GM21528 (cell line): ENCODE measurements around the gene DIPK1A.
"Not testable (repeated sequence)": the region's sequence is repeated elsewhere in the genome, so short reads cannot be mapped to it uniquely, and the experiment has no call there.

Experiments
- ATAC-seq: cut with Tn5 transposase; IDR thresholded peaks from one replicate; pipeline ENCODE4 v1.9.1; 2021; ENCODE audit warnings: mild to moderate bottlenecking, moderate library complexity; ENCODE audit not compliant: unreplicated experiment, low FRiP score

DIPK1A gene

DNA sequence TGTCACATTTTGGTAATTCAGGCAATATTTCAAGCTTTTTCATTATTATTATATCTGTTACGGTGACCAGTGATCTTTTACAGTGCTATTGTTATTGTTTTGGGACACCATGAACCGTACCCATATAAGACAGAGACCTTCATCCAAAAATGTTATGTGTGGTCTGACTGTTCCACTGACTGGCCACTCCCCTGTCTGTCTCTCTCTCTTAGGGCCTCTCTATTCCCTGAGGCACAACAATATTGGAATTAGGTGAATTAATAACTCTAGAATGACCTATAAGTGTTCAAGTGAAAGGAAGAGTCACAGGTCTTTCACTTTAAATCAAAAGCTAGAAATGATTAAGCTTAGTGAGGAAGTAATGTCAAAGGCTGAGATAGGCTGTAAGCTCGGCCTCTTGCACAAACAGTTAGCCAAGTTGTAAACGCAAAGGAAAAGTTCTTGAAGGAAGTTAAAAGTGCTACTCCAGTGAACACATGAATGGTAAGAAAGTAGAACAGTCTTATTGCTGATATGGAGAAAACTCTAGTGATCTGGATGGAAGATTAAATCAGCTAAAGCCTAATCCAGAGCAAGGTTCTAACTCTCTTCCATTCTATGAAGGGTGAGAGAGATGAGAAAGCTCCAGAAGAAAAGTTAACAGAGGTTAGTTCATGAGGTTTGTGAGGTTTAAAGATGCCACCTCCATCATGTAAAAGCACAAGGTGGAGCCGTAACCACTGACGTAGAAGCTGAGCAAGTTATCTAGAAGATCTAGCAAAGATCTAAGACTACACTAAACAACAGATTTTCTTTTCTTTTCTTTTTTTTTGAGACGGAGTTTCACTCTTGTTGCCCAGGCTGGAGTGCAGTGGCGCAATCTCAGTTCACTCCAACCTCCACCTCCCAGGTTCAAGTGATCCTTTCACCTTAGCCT is 19.7 kb upstream of the DIPK1A start:
- ATAC-seq, result no peak

DNA sequence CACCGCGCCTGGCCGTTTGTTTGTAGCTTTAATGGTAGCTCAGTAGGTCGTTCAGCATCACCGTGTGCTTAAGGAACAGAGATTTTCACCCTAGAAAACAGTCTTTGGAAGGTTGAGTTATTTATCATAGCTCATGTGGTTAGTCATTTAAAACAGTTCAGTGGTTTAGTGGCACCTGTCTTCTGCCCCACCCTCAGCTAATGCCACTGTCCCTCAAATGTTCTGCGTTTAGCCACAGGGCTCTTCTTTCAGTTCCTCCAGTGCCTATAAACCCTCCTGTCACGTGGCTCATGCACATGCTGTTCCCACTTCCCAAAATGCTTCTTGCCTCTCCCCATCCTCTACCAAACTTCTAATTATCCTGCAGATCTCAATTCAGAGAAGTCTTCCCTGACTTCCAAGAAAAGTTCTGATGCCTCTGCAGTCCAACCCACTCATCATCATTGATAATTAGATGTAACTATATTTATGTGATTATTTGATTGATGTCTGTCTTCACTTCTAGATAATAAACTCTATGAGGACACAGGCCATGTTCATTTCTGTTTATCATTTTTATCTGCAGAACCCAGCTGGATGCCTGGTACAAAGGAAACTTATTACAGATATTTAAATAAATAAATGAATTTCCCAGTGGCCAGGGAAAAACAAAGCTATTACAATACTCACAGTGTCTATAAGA is 14.4 kb upstream of the DIPK1A start:
- peak; percentile 75 for ATAC-seq

DNA sequence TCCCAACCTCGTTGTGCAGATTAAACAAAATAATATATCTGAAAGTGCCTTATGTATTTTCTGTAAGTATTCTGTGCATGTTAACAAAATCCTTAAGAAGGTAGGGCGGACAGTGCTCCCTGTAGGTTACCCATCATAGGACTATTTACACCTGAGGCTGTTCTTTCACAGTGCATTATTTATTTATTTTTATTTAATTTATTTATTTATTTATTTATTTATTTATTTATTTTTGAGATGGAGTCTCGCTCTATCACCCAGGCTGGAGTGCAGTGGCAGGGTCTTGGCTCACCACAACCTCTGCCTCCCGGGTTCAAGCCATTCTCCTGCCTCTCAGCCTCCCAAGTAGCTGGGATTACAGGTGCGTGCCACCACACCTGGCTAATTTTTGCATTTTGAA is 12.8 kb upstream of the DIPK1A start:
- ATAC-seq, result not testable (repeated sequence)

DNA sequence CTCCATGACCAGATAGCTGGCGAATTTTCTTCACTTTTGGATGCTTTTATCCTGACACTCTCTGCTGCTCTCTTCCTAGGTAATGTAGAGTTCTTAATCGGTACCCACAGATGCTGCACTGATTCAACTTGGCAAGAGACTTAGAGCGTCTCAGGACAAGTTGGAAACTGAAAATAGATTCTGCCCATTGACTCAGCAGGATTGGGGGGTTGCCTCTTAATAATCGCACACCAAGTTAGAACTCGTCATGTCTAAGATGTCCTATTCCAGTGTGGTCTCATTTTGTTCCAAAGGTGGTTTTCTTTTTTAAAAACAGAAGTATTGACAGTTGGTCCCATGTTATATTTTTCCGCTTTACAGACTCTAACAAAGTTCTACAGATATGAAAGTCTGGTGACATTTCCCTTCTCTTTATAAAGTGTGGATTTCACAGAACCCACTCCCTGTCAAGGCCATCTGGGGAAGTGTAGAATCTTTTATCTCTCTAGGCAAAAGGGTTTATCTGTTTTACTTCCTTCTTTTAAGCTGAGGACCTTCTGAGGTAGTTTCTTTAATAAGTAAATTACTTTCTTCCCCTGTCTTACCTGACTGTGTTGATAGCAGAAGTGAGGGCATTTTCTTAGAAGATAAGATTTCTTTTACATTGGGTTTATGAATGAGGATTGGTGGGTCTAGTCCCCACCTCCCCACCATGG is 12.1 kb upstream of the DIPK1A start:
- ATAC-seq, result no peak

DNA sequence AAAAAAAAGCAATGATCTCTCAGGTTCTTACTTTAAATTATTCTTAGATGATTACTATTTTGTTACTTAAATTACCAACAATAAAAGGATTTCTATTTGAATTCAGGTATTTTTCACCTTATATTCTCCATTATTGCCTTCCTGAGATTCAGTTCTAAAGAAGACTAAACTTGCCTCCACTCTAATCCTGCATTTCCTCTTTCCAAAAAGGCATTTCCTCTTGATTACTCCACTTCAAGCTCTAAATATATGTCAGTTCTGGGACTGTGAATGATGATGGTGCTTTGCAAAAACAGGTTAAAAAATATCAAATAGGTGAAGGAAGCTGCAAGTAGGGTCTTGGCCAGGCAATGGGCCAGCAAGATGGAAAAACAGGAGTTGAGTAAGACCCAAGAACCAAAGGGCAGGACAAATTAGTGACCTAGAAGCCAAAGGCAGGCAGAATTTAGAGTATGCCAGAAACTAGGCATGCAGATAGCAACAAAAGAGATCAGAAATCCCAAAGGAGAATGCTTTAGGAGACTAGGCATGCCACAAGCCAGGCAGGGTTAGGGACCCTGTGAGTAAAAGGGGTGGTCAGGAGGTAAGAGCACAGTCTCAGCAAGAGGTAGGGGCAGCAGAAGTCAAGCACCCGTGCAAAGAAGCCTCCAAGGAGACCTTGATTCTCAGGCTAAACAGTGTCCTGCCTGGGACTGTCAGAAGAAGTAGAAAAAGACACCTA is 11.3 kb upstream of the DIPK1A start:
- no peak for ATAC-seq

DNA sequence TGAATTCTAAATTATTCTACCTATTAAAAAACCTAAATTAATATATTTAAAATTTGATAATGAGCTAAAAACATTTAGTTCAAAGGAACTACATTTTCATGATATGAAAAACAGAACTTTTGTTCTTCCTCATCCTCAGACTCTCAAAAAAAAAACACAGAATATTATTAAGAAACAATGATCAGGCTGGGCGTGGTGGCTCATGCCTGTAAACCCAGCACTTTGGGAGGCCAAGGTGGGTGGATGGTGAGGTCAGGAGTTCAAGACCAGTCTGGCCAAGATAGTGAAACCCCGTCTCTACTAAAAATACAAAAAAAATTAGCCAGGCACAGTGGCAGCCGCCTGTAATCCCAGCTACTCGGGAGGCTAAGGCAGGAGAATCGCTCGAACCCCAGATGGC is 10.7 kb upstream of the DIPK1A start:
- not testable (repeated sequence) for ATAC-seq

DNA sequence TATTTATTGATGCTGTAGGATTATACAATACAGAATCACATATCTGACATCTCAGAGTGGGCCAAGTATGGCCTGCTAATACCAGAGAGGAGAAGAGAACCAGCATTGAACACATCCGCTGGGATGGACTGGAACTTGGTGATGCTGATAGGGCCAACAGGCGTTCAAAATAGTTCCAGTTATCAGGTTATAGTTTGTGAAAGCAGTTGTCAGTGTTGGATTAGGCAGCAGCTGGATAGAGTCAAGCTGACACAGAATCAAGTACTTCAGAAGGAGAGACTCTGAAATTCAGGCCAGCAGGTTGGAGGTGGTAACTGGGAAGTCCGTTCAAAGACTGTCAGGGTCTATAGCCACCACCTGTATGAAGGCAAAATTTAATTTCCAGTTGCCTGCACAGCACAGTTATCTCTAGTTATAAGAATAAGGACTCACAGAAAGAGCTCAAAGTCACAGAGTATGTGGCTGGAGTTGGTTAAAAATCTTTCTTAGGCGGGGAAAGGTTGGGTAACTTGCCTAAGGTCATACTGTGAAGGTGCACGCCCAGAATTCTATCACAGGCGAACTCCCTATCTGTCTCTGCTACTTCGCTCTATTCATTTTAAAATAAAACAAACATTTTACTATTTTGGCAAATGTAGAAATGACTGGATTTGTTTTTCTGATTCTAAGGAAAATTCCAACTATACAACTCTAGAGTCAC is 9.9 kb upstream of the DIPK1A start:
- no peak for ATAC-seq

DNA sequence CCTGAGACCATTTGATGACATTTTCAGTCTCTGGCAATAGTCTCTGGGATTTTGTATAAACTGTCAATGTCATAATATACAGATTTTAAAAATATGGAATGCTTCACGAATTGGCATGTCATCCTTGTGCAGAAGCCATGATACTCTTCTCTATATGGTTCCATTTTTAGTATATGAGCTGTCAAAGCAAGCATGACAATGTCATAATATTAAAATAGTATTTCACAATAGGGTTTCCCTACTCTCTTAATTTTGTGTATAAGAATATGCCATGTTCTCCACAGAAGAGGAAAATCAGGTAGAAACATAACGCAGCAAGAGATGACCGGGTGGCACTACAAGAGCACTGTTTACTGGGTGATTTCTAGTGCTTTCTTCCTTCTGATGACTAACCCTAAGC is 8.3 kb upstream of the DIPK1A start:
- ATAC-seq, result no peak

DNA sequence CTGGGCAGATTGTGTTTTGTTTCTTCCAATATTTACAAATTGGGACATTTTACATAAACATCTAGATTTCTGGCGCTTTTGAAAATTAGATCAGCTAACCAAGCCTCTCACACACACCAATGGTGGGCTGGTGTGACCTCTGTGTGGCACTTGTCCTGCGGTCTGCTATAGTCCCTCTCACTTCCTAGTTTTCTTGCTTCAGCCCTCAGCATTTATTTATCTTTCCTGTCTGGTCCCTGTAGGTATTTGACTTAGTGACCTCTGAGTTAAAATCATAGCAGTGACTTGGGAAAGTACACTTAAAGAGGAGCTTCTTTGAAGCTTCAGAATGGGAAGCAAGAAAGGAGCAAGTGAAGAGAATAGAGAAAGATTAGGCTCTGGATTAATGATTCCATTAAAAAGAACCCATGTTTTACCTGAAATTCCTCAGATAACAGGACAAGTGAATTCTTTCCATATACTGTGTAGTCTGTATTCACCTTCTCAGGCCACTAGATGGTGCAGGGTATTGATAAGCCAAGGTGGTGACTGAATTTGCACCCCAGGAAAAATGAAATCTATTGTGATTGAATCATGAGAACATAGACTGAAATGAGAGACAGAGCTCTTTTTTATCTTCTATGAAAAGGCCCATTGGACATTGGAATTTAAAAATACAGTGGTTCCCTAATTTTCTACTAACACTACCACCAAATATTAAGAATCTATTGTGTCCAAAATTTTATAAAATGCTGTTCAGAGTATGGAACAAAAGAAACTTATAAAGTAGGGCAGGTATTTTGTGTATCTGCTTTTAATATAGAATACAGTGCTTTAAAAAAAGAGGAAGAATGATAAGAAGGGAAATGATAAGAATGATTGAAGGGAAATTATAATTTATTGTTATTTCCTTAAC is 7.1 kb upstream of the DIPK1A start:
- no peak for ATAC-seq

DNA sequence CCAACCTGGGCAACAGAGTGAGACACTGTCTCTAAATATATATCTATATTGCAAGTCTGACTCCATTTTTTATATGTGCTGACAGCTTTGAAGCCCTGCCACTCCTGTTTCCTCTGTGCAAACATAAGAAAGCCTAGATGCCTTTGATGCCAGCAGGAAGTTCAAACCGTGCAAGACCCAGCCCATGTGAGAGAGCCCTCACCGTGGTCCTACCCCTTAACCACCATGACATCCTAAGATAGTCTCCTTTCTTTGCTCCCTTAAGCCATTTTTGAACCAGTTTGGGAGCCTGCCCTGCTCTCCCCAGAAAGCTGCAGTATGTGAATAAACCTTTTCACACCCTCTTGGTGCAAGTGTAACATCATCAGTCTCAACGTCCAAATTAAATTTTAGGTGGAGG is 3.7 kb upstream of the DIPK1A start:
- no peak for ATAC-seq

DNA sequence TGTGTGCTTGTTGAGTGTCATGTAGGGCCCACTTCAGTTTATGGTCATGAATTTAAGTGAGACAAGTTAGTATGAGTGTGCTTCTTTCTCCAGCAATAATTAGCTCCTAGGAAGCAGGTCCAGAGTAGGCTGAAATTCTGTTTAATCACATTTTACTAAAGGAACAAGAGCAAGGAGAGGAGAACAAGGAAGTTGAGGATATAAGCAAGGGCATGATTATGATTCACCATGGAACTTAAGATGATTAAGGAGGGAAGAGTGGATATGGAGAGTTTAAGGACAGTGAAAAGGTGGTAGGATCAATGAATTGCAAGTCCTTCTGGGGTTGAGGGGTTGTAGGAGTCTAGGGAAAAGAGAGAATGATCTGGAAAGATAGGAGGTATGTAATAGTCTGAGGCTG is 3.1 kb upstream of the DIPK1A start:
- no peak for ATAC-seq

DNA sequence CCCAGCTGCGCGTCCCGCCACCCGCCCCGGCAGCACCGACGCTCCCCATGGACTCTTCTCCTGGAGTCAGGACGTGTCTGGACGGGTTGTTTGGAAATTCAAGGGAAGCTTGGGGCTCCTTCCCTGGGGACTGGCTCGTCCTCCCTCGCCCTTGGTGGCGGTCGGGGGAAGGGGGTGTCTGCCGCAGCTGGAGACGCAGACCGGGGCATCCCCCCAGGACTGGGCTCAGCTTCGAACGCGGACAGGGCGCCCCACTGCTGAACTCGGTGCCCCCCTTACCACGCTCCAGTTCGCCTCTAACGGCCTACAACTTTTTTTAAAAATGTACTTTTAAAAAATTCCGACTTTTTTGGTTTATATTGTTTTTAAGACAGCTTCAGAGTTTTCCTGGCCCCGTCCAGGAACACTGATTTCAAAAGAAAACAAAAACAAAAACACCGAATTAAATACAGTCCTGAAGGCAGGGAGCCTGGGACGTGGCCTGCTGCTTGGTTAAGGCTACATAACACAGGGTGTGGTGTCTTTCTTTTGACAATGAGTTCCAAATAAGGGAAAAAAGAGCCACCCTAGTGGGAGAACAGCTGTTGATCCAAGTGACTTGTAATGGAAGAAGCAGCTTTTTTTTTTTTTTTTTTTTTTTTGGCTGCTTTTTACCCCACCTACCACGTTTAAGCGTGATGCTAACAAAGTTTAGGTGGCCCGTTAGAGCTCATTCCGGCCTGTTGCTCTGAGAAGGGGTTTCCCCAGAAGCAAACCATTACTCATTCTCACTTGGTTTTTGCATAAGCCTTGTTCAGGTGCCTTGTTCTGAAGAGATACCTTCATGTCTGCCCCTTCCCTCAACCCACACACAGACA is 862 bp upstream of the DIPK1A start:
- peak; percentile 52 for ATAC-seq

DNA sequence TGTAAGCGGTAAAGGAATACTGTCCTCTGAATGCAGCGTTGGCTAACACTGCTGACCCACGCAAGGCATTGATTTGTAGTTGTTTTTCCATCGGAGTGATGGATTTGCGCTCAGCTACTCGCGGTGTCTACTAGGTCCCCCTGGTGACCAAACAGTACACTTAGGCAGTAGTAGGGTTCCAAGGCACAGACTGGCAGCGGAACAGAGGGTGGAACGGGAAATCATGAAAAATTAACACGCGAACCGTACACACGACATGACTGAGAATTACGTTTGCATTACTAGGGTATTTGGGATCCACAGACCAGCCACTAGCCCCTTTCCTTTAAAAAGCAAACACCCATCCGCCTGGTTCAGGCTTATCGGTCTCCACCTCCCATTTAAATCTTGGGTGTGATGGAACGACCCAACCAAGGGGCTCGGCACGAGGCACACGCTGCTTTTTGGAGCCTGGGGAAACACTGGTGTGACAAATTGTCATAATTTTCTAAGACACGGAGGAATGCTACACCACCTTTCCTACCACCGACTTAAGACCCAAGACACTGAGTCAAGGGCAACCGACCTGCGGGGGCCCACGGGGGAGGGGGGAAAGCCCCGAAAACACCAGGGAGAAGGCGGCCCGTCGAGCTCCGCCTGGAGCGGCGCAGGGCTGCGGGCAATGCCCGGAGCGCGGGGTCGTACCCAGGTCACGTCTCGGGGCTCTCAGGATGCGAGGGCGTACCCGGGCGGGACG is 699 bp downstream of the DIPK1A start:
- ATAC-seq, result peak; percentile 36

DNA sequence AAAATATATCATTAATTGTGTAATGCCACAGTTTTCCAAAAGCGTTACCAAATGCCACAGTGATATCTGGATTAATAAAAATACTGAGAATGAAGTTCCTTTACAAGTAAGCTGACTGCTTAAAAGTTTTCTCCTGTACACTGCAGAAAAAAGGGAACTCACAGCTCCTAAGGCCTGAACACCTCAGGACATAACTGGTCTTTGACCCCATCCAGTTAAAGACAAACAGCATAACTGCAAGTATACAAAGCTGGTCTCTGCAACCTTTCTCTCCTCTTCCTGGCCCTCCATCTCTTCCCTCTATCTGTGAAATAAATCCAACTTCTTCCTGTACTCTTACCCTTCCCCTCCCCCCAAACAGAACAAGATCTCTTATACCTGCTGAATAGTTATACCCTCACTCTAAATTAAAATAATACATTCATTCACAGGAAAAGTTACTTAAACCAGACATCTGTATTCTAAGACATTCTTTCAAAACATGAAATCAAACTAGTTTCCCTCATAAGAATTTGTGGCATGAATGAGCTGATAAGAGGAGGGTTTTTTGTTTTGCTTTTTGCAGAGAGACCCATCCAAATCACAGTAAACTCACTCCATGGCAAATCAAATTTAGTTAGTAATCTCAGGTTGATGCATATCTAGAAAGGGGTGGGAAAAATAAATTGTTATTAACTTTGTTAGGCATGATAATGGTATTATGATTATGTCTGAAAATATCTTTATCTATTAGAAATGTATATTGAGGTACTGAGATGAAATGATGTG is 2.9 kb downstream of the DIPK1A start:
- no peak for ATAC-seq

DNA sequence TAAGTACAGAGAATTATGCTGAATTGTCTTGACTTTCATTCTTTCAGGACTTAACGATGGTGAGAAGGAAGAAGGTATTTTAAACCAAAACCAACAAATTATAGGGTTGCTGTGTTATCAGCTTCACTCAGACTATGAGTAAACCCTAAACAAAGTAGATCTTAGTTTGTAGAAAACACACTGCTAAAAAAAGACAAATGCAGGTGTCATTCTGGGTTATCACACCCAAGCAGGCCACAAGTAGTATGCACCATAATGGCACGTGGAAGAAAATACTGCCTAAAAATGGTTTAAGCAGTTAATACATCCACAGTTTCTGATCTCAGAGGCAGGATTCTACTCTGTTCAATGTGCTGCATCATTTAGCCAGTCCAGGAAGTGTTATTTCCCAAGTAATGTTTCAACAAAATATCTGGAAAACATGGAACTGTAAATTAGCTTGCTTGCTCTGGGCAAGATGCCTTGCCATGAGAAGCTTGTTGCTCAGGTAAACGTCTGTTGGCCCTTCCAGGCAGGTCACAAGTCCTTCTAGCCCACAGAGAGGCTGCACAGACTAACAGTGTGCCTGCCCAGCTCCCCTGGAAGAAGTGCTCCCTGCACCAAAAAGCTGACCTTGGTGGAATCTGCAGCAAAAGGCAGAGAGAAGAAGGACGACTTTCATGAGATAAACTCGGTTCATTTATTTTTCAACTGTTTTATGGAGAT is 4.1 kb downstream of the DIPK1A start:
- no peak for ATAC-seq
